Measurements from ENCODE around the gene JMJD6. TPM values are rescaled to one million over a fixed set of nuclear protein-coding genes. Genes with fewer than 3 reads are reported as not detected.

JMJD6 gene
- total RNA-seq, 1 experiment from 2014 or later, result 60.0 TPM

- intact Hi-C loops (cut with micrococcal nuclease; ENCODE audit: unreplicated experiment), result no loop called here
- H3K4me1 ChIP-seq (ENCODE audit: control insufficient read depth, insufficient read depth, low read length), result no peaks in the 10 kb centered on the region
- POLR2A ChIA-PET, result no interaction called here
- peaks cover 33% of the 10 kb centered on the region for H3K36me3 ChIP-seq (ENCODE audit: control insufficient read depth, insufficient read depth, low read length)
- CTCF ChIA-PET, result no interaction called here
- H3K27ac ChIP-seq (ENCODE audit: low read length), result no peak overlapping the region
- DNase-seq (ENCODE audit: low read depth, low spot score), result no peak
- TF ChIP-seq POLR2AphosphoS5 (IDR thresholded peaks at IDR 0.05; ENCODE audit: low read depth, low read length), result no peak
- TF ChIP-seq SIN3A (IDR thresholded peaks at IDR 0.05; ENCODE audit: borderline replicate concordance, insufficient read depth, low read depth, low read length), result no peak
- BruUV-seq (replicated peaks), result no TSS peak
- H3K27me3 ChIP-seq (ENCODE audit: control insufficient read depth, insufficient read depth, low read length), result no peaks in the 10 kb centered on the region
- no peak for ATAC-seq
- in situ Hi-C loops (cut with HindIII; ENCODE audit: low pct_unique_long_range_greater_than_20kb, low sequenced_read_pairs), result no loop called here
- H3K4me3 ChIP-seq (ENCODE audit: low read depth in 2 of 2, low read length in 2 of 2), result no peak overlapping the region
- no peaks in the 10 kb centered on the region for H3K9me3 ChIP-seq (ENCODE audit: control insufficient read depth, insufficient read depth, low read depth, low read length)
Observed at GRCh38 chr17:76721463-76721862, 4.9 kb downstream of the JMJD6 start.

DNA sequence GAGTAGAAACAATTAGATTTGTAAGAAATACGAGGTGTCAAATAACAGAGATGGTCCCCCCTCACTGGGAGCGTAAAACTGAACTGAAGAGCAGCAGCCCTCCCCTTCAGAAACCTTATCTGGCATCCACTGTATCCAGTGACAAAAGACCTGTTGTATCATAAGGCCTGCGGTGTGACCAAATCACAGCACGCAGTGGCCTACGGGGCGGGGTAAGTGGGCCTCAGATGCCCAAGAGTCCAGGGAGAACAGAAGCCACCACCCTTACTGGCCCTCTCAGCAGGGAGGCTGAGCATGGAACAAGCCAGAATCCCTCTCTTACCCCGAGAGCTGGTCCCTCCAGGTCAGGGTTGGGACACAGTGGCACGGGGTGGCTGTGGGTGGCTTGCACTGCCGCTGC is 5.5 kb downstream of the JMJD6 start:
- ChIA-PET POLR2A (no interaction called here), CTCF (no interaction called here)
- Histone ChIP-seq H3K9me3 (ENCODE audit: control insufficient read depth, insufficient read depth, low read depth, low read length) (no peaks in the 10 kb centered on the region), H3K27ac (ENCODE audit: low read length) (no peak overlapping the region), H3K27me3 (ENCODE audit: control insufficient read depth, insufficient read depth, low read length) (no peaks in the 10 kb centered on the region), H3K36me3 (ENCODE audit: control insufficient read depth, insufficient read depth, low read length) (peaks cover 33% of the 10 kb centered on the region), H3K4me1 (ENCODE audit: control insufficient read depth, insufficient read depth, low read length) (no peaks in the 10 kb centered on the region), H3K4me3 (ENCODE audit: low read depth in 2 of 2, low read length in 2 of 2) (no peak overlapping the region)
- intact Hi-C loops (cut with micrococcal nuclease; ENCODE audit: unreplicated experiment) (no loop called here), in situ Hi-C loops (cut with HindIII; ENCODE audit: low pct_unique_long_range_greater_than_20kb, low sequenced_read_pairs) (no loop called here)
- DNase-seq (ENCODE audit: low read depth, low spot score) (no peak), ATAC-seq (no peak)
- no peak for TF ChIP-seq CTCF (IDR thresholded peaks at IDR 0.05)
- no peak for TF ChIP-seq REST (IDR thresholded peaks at IDR 0.05; ENCODE audit: insufficient read depth in 1 of 2, low read depth in 2 of 2, low read length in 1 of 2)
- no peak for TF ChIP-seq TCF7L2 (IDR thresholded peaks at IDR 0.05; ENCODE audit: low read depth, low read length)
- no peak for TF ChIP-seq SIN3A (IDR thresholded peaks at IDR 0.05; ENCODE audit: borderline replicate concordance, insufficient read depth, low read depth, low read length)
- TF ChIP-seq POLR2AphosphoS5 (IDR thresholded peaks at IDR 0.05; ENCODE audit: low read depth, low read length), result no peak
- no TSS peak for BruUV-seq (replicated peaks)

DNA sequence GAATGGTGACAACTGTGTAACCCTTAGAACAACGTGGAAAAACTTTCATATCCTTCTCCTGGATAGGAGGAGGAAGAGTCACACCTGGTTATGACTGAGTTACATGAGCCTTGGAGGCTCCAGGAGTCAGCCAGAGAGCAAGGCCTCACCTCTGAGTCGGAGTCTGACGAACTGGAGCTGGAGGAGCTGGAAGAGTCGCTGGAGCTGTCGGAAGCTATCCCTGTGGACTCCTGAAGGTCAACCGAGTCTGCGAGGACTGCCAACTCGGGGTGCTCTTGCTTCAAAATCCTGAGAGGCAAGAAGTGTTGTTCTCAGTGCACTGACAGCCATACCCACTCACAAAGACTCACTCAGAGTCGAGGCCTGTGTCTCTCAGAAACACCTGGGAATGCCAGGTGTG is 6.2 kb downstream of the JMJD6 start:
- DNase-seq (ENCODE audit: low read depth, low spot score) (no peak), ATAC-seq (no peak)
- ChIA-PET CTCF (no interaction called here), POLR2A (no interaction called here)
- peaks cover 28% of the 10 kb centered on the region for H3K36me3 ChIP-seq (ENCODE audit: control insufficient read depth, insufficient read depth, low read length)
- H3K9me3 ChIP-seq (ENCODE audit: control insufficient read depth, insufficient read depth, low read depth, low read length), result no peaks in the 10 kb centered on the region
- intact Hi-C loops (cut with micrococcal nuclease; ENCODE audit: unreplicated experiment) (no loop called here), in situ Hi-C loops (cut with HindIII; ENCODE audit: low pct_unique_long_range_greater_than_20kb, low sequenced_read_pairs) (no loop called here)
- H3K27ac ChIP-seq (ENCODE audit: low read length), result no peak overlapping the region
- BruUV-seq (replicated peaks), result no TSS peak
- H3K27me3 ChIP-seq (ENCODE audit: control insufficient read depth, insufficient read depth, low read length), result no peaks in the 10 kb centered on the region
- no peak overlapping the region for H3K4me3 ChIP-seq (ENCODE audit: low read depth in 2 of 2, low read length in 2 of 2)
- H3K4me1 ChIP-seq (ENCODE audit: control insufficient read depth, insufficient read depth, low read length), result 0 out of 2 replicates have a peak, but pooled peaks cover 2% of the 10 kb centered on the region
- TF ChIP-seq SIN3A (IDR thresholded peaks at IDR 0.05; ENCODE audit: borderline replicate concordance, insufficient read depth, low read depth, low read length) (no peak), CTCF (IDR thresholded peaks at IDR 0.05) (no peak), TCF7L2 (IDR thresholded peaks at IDR 0.05; ENCODE audit: low read depth, low read length) (no peak), POLR2AphosphoS5 (IDR thresholded peaks at IDR 0.05; ENCODE audit: low read depth, low read length) (no peak), REST (IDR thresholded peaks at IDR 0.05; ENCODE audit: insufficient read depth in 1 of 2, low read depth in 2 of 2, low read length in 1 of 2) (no peak)
